B cell (primary cell): ENCODE data around the gene S1PR3.

ENCODE experiments used
- EZH2 ChIP-seq: IDR thresholded peaks from 2 replicates; pipeline ENCODE4 v1.6.1; 2012; ENCODE audit warnings: borderline replicate concordance, low read depth, mild to moderate bottlenecking, moderate library complexity, low read length; ENCODE audit not compliant: insufficient read depth, poor library complexity, severe bottlenecking
- TF ChIP-seq, protein P1 (sequence below): fragments of 200-600 bp; IDR thresholded peaks from one replicate; pipeline ENCODE4 v1.8.0; 2022; ENCODE audit warnings: antibody characterized with exemption, mild to moderate bottlenecking

GRCh38 chr9:89036383-89036782, 45.1 kb downstream of the S1PR3 start:
- TF ChIP-seq, protein P1, sequence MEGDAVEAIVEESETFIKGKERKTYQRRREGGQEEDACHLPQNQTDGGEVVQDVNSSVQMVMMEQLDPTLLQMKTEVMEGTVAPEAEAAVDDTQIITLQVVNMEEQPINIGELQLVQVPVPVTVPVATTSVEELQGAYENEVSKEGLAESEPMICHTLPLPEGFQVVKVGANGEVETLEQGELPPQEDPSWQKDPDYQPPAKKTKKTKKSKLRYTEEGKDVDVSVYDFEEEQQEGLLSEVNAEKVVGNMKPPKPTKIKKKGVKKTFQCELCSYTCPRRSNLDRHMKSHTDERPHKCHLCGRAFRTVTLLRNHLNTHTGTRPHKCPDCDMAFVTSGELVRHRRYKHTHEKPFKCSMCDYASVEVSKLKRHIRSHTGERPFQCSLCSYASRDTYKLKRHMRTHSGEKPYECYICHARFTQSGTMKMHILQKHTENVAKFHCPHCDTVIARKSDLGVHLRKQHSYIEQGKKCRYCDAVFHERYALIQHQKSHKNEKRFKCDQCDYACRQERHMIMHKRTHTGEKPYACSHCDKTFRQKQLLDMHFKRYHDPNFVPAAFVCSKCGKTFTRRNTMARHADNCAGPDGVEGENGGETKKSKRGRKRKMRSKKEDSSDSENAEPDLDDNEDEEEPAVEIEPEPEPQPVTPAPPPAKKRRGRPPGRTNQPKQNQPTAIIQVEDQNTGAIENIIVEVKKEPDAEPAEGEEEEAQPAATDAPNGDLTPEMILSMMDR, result no peak
- TF ChIP-seq EZH2, result no peak
